ENCODE results near the gene DRAM1.
A peak's percentile ranks its signal among the peaks of the same experiment; 100 is the strongest.
"Not testable (repeated sequence)": the region's sequence is repeated elsewhere in the genome, so short reads cannot be mapped to it uniquely, and the experiment has no call there.

DRAM1 gene

GRCh38 chr12:101863981-101864380, 13.4 kb upstream of the DRAM1 start:
- no peak overlapping the region for H3K27ac ChIP-seq
- TF ChIP-seq CTCF (IDR thresholded peaks at IDR 0.05) = no peak
- no peak for TF ChIP-seq ZFX (IDR thresholded peaks at IDR 0.05; ENCODE audit: borderline replicate concordance)

- no peak overlapping the region for H3K27ac ChIP-seq
- no peak for TF ChIP-seq ZFX (IDR thresholded peaks at IDR 0.05; ENCODE audit: borderline replicate concordance)
- TF ChIP-seq CTCF (IDR thresholded peaks at IDR 0.05) = no peak
Observed at GRCh38 chr12:101866615-101867373, 10.6 kb upstream of the DRAM1 start.

GRCh38 chr12:101867619-101868018, 9.8 kb upstream of the DRAM1 start:
- not testable (repeated sequence) for H3K27ac ChIP-seq

GRCh38 chr12:101870925-101871324, 6.5 kb upstream of the DRAM1 start:
- TF ChIP-seq ZFX (IDR thresholded peaks at IDR 0.05; ENCODE audit: borderline replicate concordance) (no peak), CTCF (IDR thresholded peaks at IDR 0.05) (no peak)
- no peak overlapping the region for H3K27ac ChIP-seq

GRCh38 chr12:101875162-101875561, 2.2 kb upstream of the DRAM1 start:
- no peak for TF ChIP-seq CTCF (IDR thresholded peaks at IDR 0.05)
- no peak for TF ChIP-seq ZFX (IDR thresholded peaks at IDR 0.05; ENCODE audit: borderline replicate concordance)
- H3K27ac ChIP-seq = no peak overlapping the region

GRCh38 chr12:101876322-101876860, 989 bp upstream of the DRAM1 start:
- H3K27ac ChIP-seq = no peak overlapping the region

GRCh38 chr12:101877806-101878242, 444 bp downstream of the DRAM1 start:
- peak overlapping the region; percentile 63 for H3K27ac ChIP-seq
- no peak for TF ChIP-seq ZFX (IDR thresholded peaks at IDR 0.05; ENCODE audit: borderline replicate concordance)
- TF ChIP-seq CTCF (IDR thresholded peaks at IDR 0.05) = no peak; the same call in 1 of the 2 replicates

More at GRCh38 chr12:101876322-101876860, 989 bp upstream of the DRAM1 start:
- TF ChIP-seq ZFX (IDR thresholded peaks at IDR 0.05; ENCODE audit: borderline replicate concordance) (no peak), CTCF (IDR thresholded peaks at IDR 0.05) (no peak)
